Activated T-cell treated with anti-CD3 and anti-CD28 coated beads for 1 hour (primary cell): ENCODE measurements around the gene TAF3.

Experiments used
- DNase-seq: peaks from one replicate; pipeline ENCODE4 v3.0.0-alpha.2; 2020; ENCODE audit warnings: low read depth

TAF3 gene

DNA sequence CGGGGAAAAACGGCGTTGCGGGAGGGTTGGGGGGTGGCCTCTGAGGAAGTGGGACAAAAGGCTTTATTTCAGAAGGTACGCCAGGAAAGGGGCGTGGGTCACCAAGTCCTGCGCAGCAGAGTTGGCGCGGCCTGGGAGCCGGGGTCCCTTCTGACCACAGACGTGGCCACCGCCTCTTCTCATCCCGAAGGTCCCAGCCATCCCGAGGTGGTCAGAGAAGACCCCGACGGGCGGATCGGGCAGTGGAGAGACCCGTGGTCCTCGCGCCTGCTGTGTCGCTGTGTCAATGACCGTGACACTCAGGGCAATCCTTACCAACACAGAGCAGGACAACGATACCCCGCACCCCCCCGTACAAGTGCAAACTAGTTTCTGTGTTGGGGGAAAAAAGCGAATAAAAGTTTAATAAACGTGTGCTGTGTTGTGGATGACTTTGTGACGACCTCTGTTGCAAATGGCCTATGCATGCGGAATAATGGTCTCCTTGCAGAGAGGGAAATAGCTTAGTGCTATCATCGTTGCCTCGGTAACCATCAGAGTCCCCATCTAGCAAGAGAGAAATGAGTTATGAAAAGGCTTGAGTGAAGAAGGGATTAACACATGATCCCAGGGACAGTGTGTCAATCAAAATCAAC, 216.8 kb downstream of the TAF3 start:
- DNase-seq: no peak

DNA sequence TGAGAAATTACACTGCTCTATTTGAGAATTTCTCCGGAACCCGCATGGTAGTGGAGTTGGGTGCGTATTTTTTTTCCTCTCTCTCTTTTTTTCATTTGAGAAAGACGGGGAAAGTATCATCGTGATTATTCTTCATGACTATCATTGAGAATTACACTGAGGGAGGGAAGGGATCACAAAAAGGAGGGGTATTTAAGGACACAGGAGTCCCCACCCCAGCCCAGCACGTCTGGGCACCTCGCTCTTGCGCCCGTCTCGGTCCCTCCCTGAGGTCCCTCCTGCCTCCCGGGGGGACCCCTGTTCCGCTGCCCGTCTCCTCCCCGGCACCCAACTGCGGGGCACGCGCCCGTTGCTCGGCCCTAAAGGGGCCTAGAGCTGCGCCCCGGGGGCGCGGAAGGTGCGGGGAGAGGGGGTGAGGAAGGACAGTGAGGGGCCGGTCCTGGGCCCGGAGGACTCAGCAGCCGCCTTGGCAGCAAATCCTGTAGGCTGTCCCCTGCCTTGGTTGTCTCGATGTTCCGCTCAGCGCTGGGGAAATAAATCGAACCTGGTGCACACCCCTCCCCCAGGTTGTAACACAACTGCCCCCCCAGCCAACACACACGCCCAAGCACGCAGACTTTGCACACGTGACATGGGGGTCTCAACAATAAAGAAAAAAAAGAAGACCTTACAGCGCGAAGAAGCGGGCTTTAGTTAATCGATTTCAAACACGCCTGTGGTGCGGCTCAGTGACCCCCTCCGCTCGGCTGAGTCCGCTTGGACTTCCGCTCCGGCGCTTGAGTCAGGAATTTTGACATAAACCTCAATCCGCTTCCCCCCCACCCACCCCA, 217.6 kb downstream of the TAF3 start:
- DNase-seq: no peak

DNA sequence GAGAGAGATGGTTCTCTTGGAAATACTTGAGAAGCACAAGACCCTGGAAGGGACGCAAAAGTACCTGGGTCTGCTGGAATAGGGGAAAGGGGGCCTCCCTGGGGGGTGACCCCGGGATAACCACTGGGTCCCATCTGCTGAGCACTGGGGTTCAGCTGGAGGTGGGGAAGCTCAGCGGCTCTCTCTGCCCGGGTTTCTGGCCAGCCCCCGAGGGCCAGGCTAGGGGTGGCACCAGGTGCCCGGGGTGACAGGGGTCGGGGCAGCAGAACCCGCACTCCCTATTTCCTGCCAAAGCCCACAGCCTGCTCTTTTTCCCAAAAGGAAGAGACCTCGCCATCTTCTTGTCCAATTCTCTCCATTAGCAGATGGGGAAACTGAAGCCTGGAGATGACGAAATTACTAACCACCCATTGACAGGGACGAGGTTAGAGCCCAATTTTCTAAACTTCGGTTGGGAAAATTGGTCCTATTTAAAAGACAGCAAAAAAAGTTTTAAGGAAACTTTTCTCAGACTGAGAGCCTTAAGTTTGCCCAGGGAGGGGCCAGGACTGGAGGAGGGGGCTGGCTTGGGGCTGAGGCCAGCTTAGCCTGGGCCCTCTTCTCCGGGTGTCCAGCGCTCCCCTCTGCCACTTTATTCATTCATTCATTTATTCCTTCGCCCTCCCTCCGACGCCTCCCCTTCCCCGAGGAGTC, 218.3 kb downstream of the TAF3 start:
- no peak for DNase-seq

DNA sequence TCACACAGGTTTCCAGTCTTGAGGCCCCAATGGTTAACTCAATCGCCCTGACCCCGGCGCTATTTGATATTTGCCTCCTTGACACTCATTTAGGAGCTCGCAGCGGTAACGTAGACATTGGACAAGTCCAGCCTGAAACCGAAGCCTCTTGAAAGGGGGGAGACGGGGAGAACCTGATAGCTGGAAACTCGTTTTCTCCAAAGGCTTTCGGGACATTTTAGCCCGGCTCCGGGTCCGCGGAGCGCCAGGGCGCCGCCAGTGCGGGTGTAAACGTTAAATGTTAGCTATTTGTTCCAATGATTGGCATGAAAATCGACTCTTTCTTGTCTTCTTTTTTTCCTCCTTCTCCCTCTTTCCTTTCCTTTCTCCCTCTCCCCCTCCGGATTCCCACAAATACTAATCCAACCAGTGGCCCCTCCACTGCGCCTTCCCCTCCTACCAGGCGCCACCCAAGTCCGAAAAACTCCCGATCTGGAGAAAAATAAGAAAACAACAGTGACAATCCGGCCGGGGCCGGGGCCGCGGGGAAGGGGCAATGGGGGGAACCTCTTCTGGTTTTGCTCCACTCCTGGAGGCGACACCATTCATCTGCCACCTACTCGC, 219.0 kb downstream of the TAF3 start:
- no peak for DNase-seq

GRCh38 chr10:8037941-8038894, 219.9 kb downstream of the TAF3 start:
- DNase-seq: no peak

- DNase-seq: no peak
Observed at GRCh38 chr10:8039321-8039881, 221.1 kb downstream of the TAF3 start.

DNA sequence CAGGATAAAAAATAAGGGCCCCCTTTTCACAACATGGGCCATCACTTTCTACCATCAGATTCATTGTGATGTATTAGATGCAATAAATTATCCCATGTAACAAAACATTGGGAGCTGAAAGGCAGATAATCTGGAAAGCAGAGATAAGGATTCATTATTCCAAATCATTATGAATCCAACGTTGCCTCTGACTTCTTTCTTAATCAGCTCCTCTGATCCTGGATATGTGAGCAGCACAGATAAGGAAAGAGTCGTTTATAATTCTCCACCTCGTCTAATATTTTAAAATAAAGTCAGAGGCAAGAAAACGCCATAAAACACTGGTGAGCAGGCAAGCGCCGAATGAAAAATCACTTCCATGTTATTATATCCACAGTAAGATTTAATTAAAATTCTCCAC, 222.3 kb downstream of the TAF3 start:
- DNase-seq: no peak

DNA sequence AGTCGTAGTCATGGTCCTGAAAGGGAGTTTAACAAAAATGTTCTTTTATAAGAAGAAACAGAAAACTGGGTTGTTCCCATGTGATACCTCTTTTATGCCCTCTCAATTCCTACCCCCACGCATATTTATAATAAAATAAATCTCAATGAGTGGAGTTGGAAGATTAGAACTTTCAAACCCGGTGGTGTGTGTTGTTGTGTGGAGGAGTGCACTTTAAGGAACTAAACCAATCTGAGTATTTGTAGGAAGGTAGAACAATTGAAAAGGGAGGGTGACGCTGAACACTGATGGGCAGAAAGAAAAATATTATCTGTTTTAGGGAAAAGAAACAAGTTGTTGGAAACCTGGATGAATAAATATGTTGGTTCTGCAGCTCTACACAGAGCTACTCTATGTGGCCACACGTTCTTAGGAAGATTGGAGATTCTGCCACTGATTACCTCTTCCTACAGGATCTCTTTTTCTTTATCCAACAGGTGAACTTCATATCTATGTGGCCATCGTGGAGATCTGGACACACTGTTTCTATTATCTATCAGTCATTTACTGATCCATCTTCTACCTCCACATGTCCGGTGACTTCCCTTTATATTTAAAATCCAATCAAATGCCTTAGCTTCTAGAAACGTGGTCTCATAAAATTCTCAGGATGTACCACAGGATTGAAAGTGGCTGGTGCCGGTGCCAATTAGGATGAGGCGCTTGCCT, 223.1 kb downstream of the TAF3 start:
- DNase-seq: no peak

GRCh38 chr10:8041992-8042720, 223.9 kb downstream of the TAF3 start:
- no peak for DNase-seq

GRCh38 chr10:8042721-8043568, 224.6 kb downstream of the TAF3 start:
- DNase-seq: no peak

DNA sequence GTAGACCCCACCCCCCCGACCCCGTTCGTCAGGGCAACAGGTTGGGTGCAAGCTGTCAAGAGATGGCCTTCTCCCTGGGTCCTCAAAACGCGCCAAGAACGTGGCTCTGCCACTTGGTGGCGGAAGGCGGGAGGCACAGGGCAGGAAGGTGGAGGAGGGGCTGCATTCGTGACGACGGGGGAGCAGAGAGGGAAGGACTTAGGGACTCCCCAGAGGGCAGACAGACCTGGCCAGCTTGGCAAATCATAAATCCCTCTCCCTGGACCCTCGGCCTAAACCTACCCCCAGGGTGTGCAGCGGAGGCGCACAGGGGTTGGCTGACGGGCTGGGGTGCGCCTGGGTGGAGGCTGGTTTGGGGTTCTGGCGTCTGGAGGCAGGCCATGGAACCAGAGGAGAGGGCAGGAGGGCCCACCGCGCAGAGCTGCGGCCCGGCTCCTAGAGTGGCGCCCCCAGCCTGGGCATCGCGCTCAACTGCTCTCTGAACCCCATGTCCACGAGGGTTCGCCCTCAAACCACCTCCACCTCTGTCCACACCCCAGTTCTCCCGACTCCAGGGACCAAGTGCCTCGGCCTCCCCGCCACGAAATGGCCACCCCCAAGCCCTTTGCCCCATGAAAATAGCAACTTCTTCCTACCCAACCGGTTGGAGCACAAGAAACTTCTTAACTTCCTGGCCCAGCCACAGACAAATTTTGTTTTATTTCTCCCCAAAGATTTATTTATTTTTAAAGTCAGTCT, 225.4 kb downstream of the TAF3 start:
- DNase-seq: no peak

GRCh38 chr10:8044331-8044907, 226.1 kb downstream of the TAF3 start:
- no peak for DNase-seq

DNA sequence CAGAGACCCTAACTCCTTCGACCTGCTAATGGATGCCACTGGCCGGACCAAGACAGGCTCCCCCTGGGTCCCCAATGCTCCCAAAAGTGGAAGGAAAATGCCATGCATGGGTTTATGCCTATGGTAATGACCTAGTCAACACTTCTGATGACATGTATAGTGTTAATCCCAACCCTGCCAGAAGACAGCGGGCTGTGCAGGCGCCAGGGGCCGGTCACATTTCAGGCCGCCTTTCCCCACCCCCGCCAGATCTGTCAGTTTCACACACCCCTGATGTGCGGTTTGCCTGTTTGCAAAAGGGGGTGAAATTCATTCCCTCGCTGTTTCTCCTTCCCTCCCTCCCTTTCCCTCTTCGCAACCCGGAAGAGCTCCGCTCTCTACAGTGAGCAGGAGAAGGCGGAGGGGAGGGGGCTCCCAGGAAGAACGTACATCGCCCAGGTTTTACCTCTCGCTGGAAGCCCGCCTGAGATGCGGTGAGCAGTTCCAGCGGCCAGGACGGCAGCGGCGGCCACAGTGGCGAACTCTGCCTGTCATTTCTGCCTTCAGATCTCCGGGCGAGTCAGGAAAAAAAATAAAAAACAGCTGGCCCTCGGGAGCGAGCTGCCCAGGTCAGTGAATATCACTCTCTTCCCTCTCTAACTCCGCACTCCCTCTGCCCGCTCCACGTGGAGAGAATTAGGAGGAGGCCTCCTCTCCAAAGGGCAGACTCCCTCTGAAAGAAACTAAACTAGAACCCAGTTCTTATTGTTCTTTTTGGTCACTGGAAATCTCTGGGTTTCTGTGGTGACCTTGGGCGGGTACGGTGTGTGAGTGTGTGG, 226.8 kb downstream of the TAF3 start:
- DNase-seq: no peak

- DNase-seq: no peak
Observed at GRCh38 chr10:8045726-8046494, 227.6 kb downstream of the TAF3 start.

GRCh38 chr10:8047452-8048280, 229.4 kb downstream of the TAF3 start:
- DNase-seq: no peak
